Astrocyte of the cerebellum (primary cell): ENCODE data around the gene CAMTA1.
A peak's percentile ranks its signal among the peaks of the same experiment; 100 is the strongest.

Experiments used
- DNase-seq: peaks from one replicate; pipeline ENCODE4 v3.0.0-alpha.2; 2011; ENCODE audit warnings: low read depth
- H3K4me3 ChIP-seq: 2 replicates; pipeline ENCODE4 v1.5.1; 2011; ENCODE audit warnings: mild to moderate bottlenecking, low read depth, low read length, moderate library complexity
- CTCF ChIP-seq: IDR thresholded peaks from 2 replicates; pipeline ENCODE4 v1.5.1; 2012; ENCODE audit warnings: low read length, low read depth, moderate library complexity, mild to moderate bottlenecking; ENCODE audit errors: missing control alignments
- in situ Hi-C: cut with HindIII; loops from 2 replicates; pipeline ENCODE4 v1.10.0; 2017; ENCODE audit warnings: low sequenced_read_pairs

The CAMTA1 gene

GRCh38 chr1:7464736-7465135, 679.5 kb downstream of the CAMTA1 start:
- H3K4me3 ChIP-seq = no peak overlapping the region
- no peak for DNase-seq
- TF ChIP-seq CTCF = no peak
- in situ Hi-C loops = loop anchor here (5.0 kb wide), 1 partner anchor 73 kb away; no protein-coding TSS in a partner anchor

GRCh38 chr1:7467476-7468175, 682.4 kb downstream of the CAMTA1 start:
- DNase-seq = no peak
- TF ChIP-seq CTCF = no peak
- in situ Hi-C loops = no loop called here
- H3K4me3 ChIP-seq = no peak overlapping the region

GRCh38 chr1:7468248-7468647, 683.0 kb downstream of the CAMTA1 start:
- DNase-seq = no peak
- TF ChIP-seq CTCF = no peak
- in situ Hi-C loops = no loop called here
- no peak overlapping the region for H3K4me3 ChIP-seq

GRCh38 chr1:7469255-7469938, 684.1 kb downstream of the CAMTA1 start:
- in situ Hi-C loops = no loop called here
- TF ChIP-seq CTCF = no peak
- no peak for DNase-seq
- no peak overlapping the region for H3K4me3 ChIP-seq

- peak; percentile 87 for DNase-seq
- in situ Hi-C loops = no loop called here
- no peak overlapping the region for H3K4me3 ChIP-seq
- TF ChIP-seq CTCF = no peak
These were observed 685.8 kb downstream of the CAMTA1 start for GRCh38 chr1:7470904-7471638.

GRCh38 chr1:7471836-7472235, 686.6 kb downstream of the CAMTA1 start:
- H3K4me3 ChIP-seq = no peak overlapping the region
- DNase-seq = peak; percentile 45
- no peak for TF ChIP-seq CTCF
- in situ Hi-C loops = no loop called here
